GM12873 (cell line): Measurements from ENCODE around the gene STRADA.

Source experiments
- TF ChIP-seq, protein P1 (sequence below): IDR thresholded peaks from 2 replicates; pipeline ENCODE4 v1.5.1; 2012; ENCODE audit warnings: low read depth, mild to moderate bottlenecking, moderate library complexity, low read length, control low read depth; ENCODE audit not compliant: insufficient read depth; ENCODE audit errors: missing control alignments

STRADA gene

GRCh38 chr17:63686138-63686685, 55.4 kb downstream of the STRADA start:
- TF ChIP-seq, protein P1, sequence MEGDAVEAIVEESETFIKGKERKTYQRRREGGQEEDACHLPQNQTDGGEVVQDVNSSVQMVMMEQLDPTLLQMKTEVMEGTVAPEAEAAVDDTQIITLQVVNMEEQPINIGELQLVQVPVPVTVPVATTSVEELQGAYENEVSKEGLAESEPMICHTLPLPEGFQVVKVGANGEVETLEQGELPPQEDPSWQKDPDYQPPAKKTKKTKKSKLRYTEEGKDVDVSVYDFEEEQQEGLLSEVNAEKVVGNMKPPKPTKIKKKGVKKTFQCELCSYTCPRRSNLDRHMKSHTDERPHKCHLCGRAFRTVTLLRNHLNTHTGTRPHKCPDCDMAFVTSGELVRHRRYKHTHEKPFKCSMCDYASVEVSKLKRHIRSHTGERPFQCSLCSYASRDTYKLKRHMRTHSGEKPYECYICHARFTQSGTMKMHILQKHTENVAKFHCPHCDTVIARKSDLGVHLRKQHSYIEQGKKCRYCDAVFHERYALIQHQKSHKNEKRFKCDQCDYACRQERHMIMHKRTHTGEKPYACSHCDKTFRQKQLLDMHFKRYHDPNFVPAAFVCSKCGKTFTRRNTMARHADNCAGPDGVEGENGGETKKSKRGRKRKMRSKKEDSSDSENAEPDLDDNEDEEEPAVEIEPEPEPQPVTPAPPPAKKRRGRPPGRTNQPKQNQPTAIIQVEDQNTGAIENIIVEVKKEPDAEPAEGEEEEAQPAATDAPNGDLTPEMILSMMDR = no peak

- TF ChIP-seq, protein P1 = no peak
Observed at GRCh38 chr17:63685578-63685977, 56.0 kb downstream of the STRADA start.

- TF ChIP-seq, protein P1 = no peak
Observed at GRCh38 chr17:63685041-63685440, 56.6 kb downstream of the STRADA start.

GRCh38 chr17:63682981-63683380, 58.6 kb downstream of the STRADA start:
- TF ChIP-seq, protein P1 = no peak

DNA sequence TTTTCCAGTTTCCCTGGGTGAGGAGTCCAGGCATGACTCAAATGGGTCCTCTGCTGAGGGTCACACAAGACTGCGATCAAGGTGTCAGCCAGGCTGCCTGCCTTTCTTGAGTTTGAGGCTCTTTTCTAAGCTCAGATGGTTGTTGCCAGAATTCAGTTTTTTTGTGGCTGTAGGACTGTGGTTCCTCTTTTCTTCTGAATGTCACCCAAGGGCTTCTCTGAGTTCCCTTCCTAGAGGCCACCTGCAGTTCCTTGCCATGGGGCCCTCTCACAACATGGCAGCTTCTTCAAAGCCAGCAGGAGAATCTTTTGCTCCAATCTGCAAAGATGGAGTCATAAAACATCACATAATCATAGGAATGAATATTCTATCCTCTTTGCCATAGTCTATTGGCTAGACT, 59.2 kb downstream of the STRADA start:
- TF ChIP-seq, protein P1 = no peak

- TF ChIP-seq, protein P1 = no peak
Observed at GRCh38 chr17:63681530-63681929, 60.1 kb downstream of the STRADA start.

DNA sequence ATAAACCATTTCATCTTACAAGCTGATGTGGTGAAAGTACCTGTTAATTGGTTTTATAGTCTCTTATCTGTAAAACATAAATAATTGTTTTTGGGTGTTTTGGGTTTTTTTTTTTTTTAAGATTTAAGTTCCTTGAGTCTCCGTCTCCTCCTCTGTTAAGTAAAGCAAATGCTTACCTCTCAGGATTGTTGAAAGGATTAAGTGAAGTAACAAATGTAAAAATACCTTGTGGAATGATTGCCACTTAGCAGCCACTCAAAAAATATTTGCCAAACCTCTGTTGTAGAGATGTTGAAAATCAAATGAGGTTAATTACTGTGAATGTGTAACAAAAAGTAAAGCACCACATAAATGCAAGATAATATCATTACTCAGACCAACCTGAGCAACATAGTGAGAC, 60.9 kb downstream of the STRADA start:
- TF ChIP-seq, protein P1 = no peak
